Measurements from ENCODE around the gene XIRP1. TPM values are rescaled to one million over a fixed set of nuclear protein-coding genes. Genes with fewer than 3 reads are reported as not detected.
A peak's percentile ranks its signal among the peaks of the same experiment; 100 is the strongest.

Gene XIRP1
- total RNA-seq, 6 experiments from 2014 or later = 0.05 to 0.43 (median 0.07) TPM; not detected in 1

DNA sequence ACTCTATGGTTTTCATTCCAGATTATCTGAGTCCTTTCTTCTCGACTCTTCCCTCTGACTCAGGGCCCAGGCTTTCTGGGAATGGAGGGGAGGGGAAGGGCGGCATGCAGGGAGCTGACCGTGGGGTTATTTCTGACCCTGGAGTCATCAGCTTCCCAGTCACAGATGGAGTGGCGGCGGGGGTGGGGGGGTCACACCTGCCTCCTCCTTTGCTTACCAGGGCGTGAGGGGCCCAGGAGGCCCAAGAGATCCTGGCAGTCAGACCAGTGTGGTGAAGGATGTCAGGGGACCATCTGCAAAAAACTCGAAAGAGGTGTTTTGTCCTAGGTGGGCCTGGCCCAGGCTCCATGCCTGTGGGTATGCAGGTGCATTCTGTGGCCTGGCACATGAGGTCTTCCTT lies 996 bp upstream of the XIRP1 start:
- no peak for TF ChIP-seq POLR2A (IDR thresholded peaks at IDR 0.05)
- TF ChIP-seq, protein P1, sequence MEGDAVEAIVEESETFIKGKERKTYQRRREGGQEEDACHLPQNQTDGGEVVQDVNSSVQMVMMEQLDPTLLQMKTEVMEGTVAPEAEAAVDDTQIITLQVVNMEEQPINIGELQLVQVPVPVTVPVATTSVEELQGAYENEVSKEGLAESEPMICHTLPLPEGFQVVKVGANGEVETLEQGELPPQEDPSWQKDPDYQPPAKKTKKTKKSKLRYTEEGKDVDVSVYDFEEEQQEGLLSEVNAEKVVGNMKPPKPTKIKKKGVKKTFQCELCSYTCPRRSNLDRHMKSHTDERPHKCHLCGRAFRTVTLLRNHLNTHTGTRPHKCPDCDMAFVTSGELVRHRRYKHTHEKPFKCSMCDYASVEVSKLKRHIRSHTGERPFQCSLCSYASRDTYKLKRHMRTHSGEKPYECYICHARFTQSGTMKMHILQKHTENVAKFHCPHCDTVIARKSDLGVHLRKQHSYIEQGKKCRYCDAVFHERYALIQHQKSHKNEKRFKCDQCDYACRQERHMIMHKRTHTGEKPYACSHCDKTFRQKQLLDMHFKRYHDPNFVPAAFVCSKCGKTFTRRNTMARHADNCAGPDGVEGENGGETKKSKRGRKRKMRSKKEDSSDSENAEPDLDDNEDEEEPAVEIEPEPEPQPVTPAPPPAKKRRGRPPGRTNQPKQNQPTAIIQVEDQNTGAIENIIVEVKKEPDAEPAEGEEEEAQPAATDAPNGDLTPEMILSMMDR (IDR thresholded peaks at IDR 0.05) = no peak

DNA sequence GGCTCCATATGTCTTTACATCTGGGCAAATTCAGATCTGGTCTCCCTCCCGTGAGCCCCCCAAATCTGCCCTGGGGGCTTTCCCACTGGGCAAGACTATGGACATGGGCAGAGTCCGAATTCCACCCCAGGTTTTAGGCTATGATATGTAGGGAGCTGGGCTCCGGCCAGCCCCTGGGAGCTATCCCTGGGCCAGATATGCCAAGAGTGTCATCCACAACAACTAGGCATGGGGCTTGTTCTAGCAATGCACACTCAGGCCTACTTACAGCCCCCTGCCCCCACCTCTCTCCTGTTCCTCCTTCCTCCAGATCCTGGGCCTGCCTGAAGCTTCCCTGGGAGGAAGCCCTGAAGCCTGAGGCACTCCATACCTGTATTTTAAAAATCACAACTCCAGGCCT lies 622 bp downstream of the XIRP1 start:
- no CpG with 5 or more reads among the region's 3 CpGs for WGBS (ENCODE audit: insufficient coverage, low coverage, low lambda C conversion rate, missing lambda C conversion rate)
- H3K27ac ChIP-seq = no peak overlapping the region
- H3K9me3 ChIP-seq = no peaks in the 10 kb centered on the region
- no peaks in the 10 kb centered on the region for H3K4me1 ChIP-seq
- TF ChIP-seq, protein P1 (IDR thresholded peaks at IDR 0.05) = no peak
- TF ChIP-seq POLR2A (IDR thresholded peaks at IDR 0.05) = no peak
- intact Hi-C loops (cut with DNase I) = loop anchor here in 1 of 2 donors (10.0 kb wide), 1 partner anchor 183 kb away; no protein-coding TSS in a partner anchor
- ATAC-seq (no peak), DNase-seq (no peak)
- H3K27me3 ChIP-seq = no peaks in the 10 kb centered on the region
- H3K4me3 ChIP-seq = no peak overlapping the region
- no peaks in the 10 kb centered on the region for H3K36me3 ChIP-seq

More for the DNA sequence above, 996 bp upstream of the XIRP1 start:
- ATAC-seq = no peak
- Histone ChIP-seq H3K9me3 (no peaks in the 10 kb centered on the region), H3K27me3 (no peaks in the 10 kb centered on the region), H3K4me1 (no peaks in the 10 kb centered on the region), H3K4me3 (no peak overlapping the region), H3K27ac (no peak overlapping the region), H3K36me3 (no peaks in the 10 kb centered on the region)
- no peak for DNase-seq
- 86% methylated on average over 2 of the region's 7 CpGs for WGBS (ENCODE audit: insufficient coverage, low coverage, low lambda C conversion rate, missing lambda C conversion rate)
- intact Hi-C loops (cut with DNase I) = loop anchor here in 1 of 2 donors (10.0 kb wide), 1 partner anchor 181 kb away; no protein-coding TSS in a partner anchor

DNA sequence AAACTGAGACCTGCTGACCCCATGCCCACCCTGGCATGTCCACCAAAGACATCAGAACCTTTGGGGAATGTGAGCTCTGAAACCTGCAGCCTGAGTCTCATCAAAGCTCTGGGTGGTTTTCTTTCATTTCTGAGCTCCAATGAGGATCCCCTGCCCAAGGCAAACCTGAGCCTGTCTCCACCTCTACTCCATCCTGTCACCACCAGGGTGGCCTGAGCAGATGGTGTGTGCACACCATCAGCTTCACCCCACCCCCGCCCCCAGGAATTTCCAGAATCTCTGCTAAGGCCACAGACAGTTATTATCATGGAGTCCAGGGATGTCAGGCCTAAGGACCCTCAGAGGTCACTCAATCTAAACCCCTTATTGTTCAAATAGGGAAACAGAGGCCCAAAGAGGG lies 1.3 kb downstream of the XIRP1 start:
- H3K27me3 ChIP-seq = no peaks in the 10 kb centered on the region
- no peaks in the 10 kb centered on the region for H3K9me3 ChIP-seq
- intact Hi-C loops (cut with DNase I) = loop anchor here in 1 of 2 donors (10.0 kb wide), 1 partner anchor 184 kb away; no protein-coding TSS in a partner anchor
- ATAC-seq (no peak), DNase-seq (no peak)
- H3K36me3 ChIP-seq = no peaks in the 10 kb centered on the region
- WGBS (ENCODE audit: insufficient coverage, low coverage, low lambda C conversion rate, missing lambda C conversion rate) = no CpG with 5 or more reads among the region's 1 CpG
- H3K4me3 ChIP-seq = no peak overlapping the region
- TF ChIP-seq, protein P1 (IDR thresholded peaks at IDR 0.05) = no peak
- no peak for TF ChIP-seq POLR2A (IDR thresholded peaks at IDR 0.05)
- no peaks in the 10 kb centered on the region for H3K4me1 ChIP-seq
- H3K27ac ChIP-seq = no peak overlapping the region

DNA sequence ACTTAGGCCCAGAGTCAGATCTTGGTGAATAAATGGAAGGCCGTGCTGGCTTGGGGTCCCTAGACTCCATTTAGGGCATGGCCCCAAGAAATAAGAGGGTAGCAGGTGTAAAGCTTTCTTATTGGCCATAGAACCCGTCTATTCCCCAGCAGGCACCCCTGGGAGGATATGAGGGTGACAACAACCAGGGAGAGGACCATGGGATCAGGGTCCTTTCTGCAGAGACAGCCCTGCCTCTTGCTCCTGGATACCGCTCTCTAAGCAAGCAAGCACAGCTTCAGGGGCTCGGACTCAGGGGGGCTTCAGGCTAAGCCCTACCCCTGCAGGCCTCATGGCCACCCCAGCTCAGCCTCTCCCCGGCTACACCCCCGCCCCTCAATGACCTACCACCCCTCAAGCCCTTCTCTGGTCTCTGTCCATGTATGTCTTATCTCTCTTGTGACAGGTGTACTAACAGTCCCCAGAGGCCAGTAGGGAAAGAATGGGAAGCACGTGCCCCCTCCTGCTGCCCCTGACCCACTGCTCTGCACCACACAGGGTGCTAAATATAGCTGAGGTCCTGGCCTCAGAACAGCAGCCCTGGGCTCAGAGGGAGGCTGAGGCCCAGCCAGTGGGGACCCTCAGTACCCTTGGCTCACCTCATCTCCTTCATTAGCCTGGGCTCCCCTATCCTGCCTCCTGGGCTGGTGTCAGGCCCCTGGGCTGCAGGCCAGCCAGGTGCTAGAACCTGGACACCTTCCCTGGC lies 1.9 kb downstream of the XIRP1 start:
- H3K9me3 ChIP-seq = no peaks in the 10 kb centered on the region
- no peaks in the 10 kb centered on the region for H3K36me3 ChIP-seq
- WGBS (ENCODE audit: insufficient coverage, low coverage, low lambda C conversion rate, missing lambda C conversion rate) = 61% methylated on average over 4 of the region's 7 CpGs
- H3K27me3 ChIP-seq = no peaks in the 10 kb centered on the region
- intact Hi-C loops (cut with DNase I) = loop anchor here in 1 of 2 donors (10.0 kb wide), 1 partner anchor 184 kb away; no protein-coding TSS in a partner anchor
- H3K27ac ChIP-seq = peak overlapping the region in 1 of 3 donors; percentile 4
- H3K4me1 ChIP-seq = no peaks in the 10 kb centered on the region
- H3K4me3 ChIP-seq = no peak overlapping the region
- DNase-seq = no peak
- no peak for ATAC-seq
- TF ChIP-seq, protein P1 (IDR thresholded peaks at IDR 0.05) = no peak
- no peak for TF ChIP-seq POLR2A (IDR thresholded peaks at IDR 0.05)
